Myocyte (in vitro differentiated cells): Measurements from ENCODE around the gene CD40. TPM values are rescaled to one million over a fixed set of nuclear protein-coding genes. Genes with fewer than 3 reads are reported as not detected.

Experiments
- DNase-seq: peaks from one replicate; pipeline ENCODE4 v3.0.0-alpha.2; 2012; ENCODE audit warnings: low read depth
- total RNA-seq: library from RNA; depleted of rRNA; stranded (reverse); fragments of >200 nt; gene quantifications from 2 replicates; pipeline ENCODE4 v1.2.3, GENCODE V29; 2014

CD40 gene
- total RNA-seq, 1 donor from 2014 or later = 0.64 TPM

DNA sequence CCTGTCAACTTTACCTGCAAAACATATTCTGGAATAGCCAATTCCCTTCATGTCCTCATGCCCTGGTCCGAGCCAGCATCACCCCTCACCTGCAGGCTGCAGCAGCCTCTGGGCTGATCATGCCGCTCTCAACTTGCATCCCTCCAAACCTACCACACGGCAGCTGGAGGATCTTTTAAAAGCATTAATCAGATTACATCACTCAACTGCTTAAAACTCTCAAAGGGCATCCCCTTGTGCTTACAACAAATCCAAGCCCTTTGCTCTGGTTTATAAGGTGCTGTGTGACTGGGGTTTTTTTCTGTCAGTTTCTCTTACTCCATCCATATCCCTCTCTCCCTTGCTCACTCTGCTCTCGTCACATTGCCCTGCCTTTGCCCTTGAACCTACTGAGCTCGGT, 24.0 kb downstream of the CD40 start:
- DNase-seq = no peak

DNA sequence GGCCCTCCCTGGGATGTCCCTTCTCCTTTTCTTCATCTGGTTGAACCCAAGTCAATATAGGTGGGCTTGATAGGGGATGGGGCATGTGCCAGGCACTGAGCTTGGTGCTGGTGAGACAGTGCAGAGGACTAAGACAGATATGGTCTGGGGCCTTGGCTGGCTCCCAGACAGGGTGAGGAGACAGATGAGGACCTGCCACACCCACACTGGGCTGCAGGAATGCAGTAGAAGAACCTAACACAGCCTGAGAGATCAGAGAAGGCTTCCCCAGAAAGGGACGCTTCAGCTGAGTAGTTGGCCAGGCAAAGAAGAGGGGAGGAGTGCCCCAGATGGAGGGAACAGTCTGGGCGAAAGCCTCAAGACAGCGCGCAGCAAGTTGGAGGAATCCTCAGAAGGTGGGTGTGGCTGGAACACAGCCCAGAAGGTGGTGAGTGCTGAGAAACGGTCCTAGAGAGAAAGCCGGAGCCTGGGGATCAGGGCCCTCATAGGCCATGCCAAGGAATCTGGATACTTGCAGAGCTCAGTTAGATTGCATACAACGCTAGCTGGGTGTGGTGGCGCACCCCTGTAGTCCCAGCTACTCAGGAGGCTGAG, 26.4 kb downstream of the CD40 start:
- DNase-seq = no peak

DNA sequence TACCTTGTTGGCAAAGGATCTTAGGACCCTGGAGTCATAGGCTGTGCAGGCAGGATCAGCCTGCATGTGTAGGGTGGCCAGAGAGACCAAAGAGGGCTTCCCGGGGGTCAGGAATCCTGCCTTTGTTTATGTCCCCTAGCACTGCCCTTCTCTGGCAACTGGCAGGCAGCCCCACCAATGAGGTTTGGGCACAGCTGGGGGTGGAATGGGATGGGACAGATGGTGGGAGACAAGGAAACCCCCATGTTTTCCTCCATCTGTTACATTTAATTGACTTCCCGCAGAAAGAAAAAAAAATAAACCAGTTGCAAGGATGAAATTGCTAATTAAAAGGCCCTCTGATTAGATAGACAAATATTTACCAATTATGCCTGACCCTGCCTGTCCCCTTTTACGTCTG, 27.6 kb downstream of the CD40 start:
- DNase-seq = no peak

DNA sequence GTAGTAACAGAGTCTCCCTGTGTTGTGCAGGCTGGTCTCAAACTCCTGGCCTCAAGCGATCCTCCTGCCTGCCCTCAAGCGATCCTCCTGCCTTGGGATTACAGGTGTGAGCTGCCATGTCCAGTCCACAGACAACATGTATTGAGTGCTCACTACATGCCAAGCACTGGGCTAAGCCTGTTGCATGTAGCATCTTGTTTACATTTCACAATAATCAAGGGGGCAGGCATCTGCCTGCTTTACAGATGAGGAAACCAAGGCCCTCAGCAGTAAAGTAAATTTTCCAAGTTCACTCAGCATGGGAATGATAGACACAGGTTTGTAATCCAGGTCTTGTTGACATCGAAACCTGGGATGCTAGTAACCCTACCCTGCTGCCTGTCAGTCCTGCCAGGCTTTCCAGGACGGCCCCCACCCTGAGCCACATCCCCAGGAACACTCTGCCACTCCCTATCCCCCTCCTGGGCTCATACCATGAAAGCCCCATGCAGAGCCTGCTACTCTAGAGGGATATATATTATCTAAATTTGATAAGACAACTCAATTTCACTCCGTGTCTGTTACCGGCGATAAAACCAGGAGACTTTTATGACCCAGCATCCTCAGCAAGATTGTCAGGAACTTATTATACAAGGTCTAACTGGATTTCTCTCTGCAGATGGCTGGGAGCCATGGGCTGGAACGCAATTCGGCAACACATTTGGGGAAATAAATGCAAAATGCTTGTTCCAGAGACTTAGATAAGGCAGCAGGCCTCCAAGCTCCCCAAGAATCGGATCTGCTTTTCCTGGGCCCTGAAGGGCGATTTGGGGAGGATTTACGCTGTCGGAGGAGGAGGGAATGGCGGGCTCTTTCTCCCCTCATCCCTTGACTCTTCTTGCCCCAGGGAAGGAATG, 30.4 kb downstream of the CD40 start:
- DNase-seq = no peak

DNA sequence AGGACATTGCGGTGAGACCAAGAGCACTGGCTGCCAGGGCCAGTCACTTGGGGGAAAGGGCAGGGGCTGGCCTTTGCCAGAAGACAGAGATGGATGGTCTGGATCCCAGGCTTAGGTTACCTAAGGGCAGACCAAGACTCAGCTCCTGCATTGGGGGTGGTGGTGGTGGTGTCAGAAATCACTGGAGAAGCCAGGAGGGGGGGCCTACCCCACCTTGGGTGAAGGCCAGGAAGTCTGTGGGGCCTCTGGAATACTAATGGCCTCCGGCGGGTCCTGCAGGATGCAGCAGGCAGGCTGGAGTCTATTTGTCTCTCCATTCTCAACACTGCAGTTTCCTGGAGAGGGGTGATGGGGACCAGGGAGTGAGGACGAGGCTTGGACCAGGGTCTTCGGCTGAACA, 32.8 kb downstream of the CD40 start:
- DNase-seq = no peak

DNA sequence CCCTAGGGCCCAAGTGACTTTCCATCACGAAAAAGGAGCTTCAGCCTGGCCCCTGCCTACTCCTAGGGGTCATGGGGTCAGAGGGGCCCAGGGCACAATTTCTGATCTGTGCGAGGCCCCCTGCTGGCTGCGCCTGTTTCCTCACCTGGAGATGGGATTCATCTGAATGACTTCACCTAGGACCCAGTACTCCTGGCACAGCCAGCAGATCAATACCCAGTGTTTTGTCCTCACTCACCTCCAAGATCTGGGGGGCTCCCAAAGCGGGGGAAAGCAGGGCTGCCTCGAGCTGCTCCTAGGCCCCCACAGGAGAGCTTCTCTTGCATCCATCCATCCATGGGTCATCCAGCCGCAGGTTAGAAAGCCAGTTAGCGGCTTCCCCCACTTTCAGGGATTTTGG, 33.8 kb downstream of the CD40 start:
- no peak for DNase-seq

DNA sequence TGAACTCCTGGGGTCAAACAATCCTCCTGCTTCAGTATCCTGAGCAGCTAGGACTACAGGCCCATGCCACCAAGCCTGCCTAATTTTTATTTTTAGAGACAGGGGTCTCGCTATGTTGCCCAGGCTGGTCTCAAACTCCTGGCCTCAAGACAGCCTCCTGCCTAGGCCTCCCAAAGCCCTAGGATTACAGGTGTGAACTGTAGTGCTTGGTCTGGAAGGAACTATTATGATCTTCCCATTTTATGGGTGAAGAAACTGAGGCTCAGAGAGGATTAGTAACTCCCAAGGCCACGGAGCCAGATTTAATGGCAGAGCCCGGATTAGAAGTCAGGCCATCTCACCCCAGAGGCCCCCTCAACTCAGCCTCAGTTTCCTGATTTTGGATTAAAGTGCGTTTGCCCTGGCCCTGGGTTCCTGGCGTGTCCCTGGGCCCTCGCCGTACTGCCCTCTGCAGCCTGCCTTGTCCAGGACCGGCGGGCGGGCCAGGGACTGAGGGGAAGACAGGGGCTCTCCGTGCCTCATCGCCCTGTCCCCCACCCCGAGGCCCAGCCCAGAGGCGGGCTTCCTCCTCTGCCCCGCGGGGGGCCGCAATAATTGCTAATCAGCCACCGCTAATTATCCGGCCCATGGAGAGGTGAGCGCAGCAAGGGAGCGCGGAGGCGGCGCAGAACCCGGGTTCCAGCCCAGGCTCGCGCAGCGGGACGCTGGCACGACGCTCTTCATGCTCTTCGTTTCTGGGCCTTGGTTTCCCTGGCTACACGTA, 34.9 kb downstream of the CD40 start:
- DNase-seq = no peak

DNA sequence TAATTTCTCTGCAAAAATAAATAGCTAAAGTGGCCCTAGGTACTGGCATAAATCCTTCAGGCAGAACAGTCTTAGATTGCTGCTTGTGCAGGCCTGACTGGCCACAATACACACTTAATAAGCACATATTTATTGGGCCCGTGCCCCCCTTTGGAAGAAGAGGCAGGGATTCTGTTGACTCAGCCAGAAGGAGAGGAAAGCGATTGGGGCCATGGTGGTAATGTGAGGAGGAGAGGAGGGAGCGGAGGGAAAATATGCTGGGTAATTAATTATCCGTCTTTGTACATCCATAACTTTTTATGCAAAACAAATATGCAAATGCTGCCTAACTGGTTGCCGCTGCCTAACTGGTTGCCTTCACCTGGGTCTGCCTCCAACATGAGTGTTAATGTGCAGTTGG, 36.2 kb downstream of the CD40 start:
- no peak for DNase-seq

DNA sequence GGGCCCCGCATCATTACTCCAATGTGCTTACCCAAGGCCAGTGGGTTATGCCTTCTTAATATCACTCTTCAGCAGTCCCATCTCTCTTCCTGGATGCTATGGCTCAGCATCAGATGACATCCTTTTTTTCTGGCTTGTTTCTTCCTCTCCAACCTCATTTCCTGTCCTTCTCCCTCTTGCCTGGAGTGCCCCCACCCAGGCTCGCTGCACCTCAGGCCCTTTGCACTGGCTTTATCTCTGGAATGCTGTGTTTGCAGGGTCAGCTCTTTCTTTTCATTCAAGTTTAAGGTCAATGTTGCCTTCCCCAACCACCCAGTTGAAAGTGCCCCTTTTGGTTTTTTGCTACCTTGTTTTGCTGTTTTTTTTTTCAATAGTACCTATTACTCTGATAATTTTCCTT, 36.7 kb downstream of the CD40 start:
- no peak for DNase-seq

DNA sequence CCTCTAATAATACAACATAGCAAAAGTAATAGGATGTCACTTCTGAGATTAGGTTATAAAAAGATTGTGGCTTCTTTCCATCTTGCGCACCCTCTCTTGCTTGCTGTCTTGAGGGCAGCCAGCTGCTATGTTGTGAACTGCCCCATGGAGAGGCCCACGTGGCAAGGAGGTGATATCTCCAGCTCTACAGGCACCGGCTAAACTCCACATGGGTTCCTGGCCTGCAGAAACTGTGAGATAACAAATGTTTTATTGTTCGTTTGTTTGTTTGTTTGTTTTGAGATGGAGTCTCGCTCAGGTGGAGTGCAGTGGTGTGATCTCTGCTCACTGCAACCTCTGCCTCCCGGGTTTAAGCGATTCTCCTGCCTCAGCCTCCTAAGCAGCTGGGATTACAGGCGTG, 38.0 kb downstream of the CD40 start:
- DNase-seq = no peak

DNA sequence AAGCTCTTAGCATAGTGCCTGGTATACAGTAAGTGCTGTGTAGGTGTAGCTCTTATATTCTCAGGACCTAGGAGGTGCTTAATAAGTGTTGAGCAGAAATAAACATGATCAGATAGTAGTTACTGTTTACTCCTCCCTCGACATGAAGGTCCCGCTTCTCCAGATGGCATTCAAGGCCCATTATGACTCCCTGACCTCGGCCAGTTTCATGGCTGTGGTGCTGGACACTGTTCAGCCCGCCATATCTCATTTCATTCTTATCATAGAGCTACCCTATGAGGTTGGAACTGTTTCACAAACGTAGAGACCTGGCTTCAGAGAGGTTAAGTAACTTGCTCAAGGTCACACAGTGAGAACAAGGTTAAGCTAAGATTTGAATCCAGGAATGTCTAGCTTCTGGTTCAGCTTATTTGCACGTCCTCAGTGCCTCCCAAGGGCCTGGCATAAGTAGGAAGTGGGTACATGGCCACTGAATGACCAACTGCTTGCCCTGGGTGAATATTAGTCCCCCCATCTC, 39.0 kb downstream of the CD40 start:
- DNase-seq = no peak

DNA sequence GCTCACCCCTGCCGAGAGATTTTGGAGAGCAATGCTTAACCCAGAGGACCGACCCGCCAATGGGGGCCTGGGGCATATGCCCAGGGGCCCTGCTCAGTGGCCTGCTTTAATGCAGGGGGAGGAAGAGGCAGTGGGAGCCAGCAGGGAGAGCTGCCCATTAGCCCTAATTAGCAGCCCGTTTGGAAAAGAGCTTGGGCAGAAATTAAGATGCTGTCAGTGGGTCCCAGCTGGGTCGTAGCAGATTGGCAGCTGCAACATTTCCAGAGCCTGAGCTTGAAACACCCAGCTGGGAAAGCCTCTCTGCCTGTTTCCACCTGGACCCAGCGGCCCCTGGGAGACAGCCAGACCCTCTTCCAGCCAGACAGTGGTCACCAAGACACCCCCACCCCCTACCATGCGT, 39.5 kb downstream of the CD40 start:
- DNase-seq = no peak

DNA sequence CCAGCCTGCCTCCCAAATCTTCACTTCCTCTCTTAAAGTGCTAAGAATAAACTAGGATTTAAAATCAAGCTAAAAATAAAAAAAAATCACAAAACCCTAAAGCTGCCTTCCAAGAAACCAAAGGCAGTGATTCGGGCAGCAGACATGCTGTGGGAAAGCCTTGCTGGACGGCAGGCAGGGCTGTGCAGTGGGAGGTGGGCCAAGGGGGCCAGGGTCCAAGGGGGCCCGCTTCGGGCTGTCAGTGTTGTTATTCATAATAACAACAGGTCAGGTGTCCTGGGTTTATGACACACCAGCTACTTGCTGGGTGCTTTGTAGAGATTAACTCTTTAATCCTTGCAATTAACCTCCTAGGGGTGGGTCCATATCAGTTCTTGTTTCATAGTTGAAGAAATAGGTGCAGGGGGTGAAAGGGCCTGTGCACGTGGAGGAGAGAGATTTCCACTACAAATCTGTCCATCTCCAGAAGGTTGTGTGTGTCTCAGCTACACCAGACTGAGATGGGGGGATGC, 40.4 kb downstream of the CD40 start:
- no peak for DNase-seq

DNA sequence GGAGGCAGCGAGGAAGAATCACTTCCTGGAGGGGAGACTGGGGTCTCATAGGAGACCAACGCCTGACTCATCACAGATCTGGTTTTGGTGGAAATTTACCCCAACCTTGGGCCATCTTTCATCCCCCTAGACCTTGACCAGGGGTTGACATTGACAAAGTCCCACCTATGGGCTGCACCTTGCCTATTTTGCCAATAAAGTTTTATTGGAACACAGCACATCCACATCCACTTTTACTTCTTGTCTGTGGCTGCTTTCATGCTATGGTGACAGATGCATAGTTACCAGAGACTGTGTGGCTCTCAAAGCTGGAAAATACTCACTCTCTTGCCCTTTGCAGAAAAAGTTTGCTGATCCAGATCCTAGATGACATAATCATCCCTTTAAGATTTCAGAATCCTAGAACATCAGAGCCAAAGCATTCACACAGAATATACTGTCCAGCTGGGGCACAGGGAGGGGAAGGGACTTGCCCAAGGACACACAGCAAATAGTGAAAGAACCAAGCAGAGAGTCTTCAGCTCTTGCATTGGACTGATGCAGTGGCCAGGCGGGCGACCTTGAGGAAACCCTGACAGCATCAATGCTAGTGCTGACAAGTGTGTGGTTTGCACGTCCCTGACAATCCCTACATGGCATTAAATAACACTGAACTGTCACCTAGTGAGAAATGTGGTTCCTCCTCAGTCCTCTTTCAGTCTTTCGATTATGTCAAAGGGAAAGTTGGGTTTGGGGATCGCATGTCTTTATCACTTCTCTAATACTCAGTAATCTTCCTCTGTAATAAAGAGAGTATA, 41.2 kb downstream of the CD40 start:
- no peak for DNase-seq

DNA sequence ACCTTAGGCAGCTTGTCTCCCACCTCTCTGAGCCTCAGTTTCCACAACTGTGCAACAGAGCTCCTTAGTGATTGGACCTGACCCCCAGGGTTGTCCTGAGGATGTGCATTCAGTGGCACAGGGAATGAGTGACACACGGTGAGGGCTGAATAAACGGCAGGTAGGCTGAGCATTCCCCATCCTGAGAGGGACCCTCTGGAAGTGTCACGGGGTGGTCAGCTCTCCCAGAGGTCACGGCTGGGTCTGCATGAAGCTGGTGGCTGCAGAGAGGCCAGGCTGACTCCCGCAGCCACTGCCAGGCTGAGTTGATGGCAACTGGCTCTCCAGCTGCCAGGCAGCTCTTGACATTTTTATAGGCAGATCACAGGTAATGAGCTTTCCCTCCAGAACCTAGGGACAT, 42.5 kb downstream of the CD40 start:
- DNase-seq = no peak

DNA sequence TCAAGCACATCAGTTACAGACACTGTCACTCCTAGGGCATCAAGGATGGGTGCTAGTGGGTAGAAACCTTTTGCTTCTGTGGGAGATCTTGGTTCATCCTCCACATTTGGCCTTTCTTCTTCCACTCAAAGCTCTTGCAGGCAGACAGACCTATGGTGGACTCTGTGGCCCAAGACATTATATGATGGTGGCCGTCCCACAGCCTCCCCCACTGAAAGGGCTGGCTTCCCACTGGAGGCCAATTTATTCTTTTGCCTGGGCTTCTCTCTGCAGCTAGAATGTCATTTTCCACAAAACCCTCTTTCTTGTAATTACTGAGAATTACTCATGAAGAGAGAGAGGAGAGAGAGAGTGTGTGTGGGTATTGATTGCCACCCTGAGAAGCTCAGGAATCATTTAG, 43.8 kb downstream of the CD40 start:
- no peak for DNase-seq

DNA sequence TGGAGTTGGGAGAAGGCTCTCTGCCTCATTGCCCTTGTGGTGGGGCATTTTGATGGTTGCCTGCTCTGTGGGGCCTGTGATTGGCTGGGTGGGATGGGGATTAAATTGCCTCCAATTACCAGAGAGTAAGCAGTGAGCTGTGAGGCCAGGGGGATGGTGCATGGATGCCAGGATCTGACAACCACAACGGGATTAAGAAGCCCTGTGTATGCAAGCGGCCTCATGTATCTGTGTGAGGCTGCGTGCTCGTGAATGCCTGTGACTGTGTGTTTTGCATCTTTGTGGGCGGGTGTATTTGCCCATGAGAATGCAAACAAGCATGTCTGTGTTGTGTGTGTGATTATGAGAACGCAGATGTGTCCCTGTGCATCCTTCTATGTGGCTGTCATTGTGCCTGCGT, 46.1 kb downstream of the CD40 start:
- no peak for DNase-seq

DNA sequence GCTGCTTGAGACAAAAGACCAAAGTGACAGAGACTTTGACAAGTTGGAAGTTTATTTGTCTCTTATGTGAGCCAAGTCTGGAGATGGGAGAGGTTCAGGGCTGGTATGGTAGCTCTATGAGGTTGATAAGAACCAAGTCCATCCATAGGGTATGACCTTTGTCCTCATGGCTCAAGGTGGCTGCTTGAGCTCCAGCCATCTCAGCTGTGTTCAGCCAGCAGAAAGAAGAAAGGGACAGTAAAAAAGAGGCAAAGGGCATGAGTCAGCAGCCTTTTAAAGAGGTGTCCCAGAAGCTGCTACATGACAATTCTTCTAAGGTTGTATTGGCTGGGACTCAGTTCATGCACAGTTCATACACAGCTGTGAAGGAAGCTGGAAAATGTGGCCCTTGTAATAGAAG, 49.0 kb downstream of the CD40 start:
- DNase-seq = no peak

DNA sequence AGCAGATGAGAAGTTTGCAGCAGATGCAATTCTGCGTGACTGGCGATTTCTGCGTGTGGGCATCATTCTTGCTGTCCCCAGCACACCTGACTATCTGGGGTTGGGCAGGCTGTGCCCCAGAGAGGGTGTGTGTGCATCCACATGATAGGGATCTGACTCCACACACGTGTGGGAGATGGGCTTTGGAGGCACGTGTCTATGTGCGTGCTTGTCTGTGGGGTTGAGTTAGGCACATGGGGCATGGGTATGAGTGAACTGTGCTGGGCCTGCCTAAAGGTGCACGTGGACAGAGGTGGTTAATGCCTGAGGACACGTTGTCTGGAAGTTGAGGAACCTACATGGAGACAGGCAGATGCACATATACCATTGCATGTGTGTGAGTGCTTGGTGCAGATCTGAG, 50.3 kb downstream of the CD40 start:
- no peak for DNase-seq

DNA sequence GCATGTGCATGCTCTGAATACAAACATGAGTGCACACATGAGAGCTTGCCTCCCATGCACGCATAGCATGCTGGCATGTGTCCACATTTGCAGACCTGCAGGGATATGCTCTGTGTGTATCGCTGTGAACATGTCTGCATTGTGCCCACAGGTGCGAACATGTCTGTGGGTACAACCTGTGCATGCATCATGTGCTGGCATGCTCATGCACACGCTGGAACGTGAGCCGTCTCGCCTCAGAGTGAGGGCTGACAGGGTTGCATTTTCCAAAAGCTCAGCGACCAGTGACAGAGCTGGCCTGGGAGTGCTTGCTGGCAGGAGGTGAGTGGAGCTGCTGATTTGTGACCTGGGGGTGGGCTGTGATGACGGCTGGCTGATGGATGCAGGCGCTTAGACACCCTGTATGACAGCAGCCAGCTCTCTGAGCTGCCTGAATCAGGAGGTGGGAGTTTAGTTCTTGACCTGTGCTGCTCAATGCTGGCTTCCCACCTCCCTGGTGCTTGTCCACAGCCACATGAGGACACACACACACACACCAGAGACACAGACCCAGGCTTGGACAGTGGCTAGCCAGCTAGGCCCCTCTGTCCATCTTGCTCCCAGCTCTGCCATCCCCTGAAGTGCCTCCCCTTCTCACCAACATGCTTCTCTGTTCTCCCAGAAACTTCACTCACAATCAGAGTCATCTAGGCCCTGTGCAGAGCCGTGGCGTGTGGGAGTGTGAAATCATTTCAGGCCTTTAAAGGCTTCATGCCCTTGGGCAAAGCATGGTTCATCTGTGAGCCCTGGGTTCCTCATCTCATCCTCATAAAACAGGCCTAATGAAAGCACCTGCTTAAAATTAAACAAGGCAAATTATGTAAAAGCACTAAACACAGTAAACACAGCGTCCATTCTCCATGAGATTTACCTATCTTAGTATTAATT, 51.4 kb downstream of the CD40 start:
- no peak for DNase-seq
